Inflammatory macrophage (primary cell): ENCODE results near the gene PRKAB1.
"Not testable (repeated sequence)": the region's sequence is repeated elsewhere in the genome, so short reads cannot be mapped to it uniquely, and the experiment has no call there.

ENCODE experiments used
- DNase-seq, 2 donors: peaks; one replicate each; pipeline ENCODE4 v3.0.0-alpha.2; 2020 to 2022

PRKAB1 gene

DNA sequence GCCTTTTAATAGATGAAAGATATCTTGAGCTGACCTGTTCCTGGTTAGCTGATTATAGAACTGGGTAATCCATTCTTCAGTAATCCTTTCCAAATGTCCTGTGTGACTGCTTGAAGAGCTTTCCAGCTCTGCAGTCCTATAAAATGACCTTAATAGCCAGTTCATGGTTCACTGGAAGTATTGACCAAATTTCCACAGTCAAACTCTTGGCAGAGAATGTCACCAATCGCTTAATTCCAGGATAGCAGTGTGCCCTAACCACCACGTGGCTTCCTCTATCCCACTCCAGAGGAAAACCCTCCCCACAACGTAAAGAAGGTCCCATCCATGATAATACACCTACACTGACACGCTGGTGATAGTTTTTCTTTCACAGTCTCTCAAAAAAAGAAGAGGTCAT is 17.4 kb downstream of the PRKAB1 start:
- DNase-seq, result no peak

DNA sequence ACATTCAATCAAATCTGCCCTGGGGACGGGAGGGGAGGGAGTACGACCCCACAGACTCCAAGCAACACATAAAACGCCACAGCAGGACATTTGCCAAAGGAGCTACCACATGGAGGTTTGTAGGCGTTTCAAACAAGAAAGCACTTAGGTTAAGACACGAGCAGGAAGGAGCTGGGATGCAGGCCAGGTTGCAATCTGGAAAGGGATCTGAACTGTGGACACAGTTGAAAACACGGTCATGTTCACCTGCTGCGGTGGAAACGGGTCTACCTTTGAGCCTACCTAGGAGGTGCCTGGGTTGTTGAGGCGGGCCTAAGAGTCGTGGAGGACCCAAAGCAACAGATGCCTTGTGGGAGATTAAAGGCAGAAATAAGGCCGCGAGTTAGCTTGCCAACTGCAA is 18.4 kb downstream of the PRKAB1 start:
- DNase-seq, result no peak

DNA sequence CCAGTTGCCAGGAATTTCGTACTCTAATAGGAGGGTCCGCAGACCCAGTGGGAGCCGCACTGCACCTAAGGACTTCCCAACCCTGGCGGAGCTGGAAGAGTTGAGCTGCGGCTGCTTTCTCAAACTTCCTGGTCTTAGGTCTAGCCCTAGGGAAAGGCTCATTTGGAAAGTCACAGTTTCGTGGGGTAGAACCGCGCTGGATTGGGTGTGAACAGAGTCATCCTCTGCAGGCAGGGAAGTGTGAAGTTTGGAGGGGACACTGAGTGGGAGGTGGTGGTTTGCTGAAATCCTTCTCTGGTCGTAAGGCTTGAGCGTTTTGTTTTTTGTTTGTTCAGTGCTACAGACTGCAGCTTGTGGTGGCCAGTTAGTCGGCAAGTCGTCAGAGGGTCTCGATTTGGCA is 18.8 kb downstream of the PRKAB1 start:
- no peak for DNase-seq

GRCh38 chr12:119687406-119687805 is 19.5 kb downstream of the PRKAB1 start:
- no peak for DNase-seq

GRCh38 chr12:119687879-119688278 is 19.9 kb downstream of the PRKAB1 start:
- no peak for DNase-seq

DNA sequence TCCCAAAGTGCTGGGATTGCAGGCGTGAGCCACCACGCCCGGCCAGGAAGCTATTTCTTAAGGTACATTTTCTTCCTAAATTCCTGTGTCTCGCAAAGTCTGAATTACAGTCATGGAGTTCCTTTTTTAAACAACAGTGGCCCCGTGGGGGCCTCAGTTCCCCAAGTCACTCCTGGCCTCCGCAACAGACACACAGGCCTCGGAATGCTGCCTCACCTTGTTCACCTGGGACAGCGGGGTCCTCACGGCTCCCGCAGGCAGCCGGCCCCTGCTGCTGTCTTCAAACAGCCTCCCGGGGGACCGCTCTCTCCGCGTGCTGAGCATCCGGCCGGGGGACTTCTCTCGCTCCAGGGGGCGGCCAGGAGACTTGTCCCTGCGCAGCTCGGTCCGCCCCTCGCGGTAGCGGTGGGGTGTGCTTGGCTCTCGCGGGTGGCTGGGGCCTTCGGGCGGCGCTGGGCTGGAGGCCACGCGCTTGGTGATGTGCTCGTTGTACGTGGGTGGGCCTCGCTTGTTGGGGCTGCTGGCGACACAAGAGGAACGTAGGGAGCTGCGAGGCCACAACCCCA is 22.1 kb downstream of the PRKAB1 start:
- DNase-seq, result no peak

- DNase-seq, result no peak
Observed at GRCh38 chr12:119691202-119691810, 23.4 kb downstream of the PRKAB1 start.

GRCh38 chr12:119692410-119692809 is 24.5 kb downstream of the PRKAB1 start:
- no peak for DNase-seq

GRCh38 chr12:119692997-119693396 is 25.1 kb downstream of the PRKAB1 start:
- DNase-seq, result no peak

GRCh38 chr12:119693511-119693910 is 25.6 kb downstream of the PRKAB1 start:
- DNase-seq, result no peak

- DNase-seq, result no peak
Observed at GRCh38 chr12:119694111-119694510, 26.2 kb downstream of the PRKAB1 start.

DNA sequence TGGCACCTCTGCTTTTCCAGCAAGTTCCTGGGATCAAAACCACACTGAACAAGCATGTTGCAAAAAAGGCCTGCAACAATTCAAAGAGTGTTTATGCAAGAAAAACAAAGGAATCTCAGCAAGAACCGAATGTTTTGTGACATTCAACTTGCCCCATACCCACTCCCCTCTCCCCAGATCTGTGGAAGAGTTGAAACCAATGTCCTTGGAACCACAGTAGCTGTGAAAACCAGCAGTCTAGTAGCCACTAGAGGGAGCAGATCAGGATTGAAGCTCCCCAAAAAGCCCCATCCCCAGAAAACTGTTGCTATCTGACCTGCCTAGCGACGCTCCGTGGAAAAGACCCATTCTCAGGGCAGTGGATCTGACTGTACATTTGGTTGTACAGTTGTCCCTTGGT is 27.1 kb downstream of the PRKAB1 start:
- DNase-seq, result no peak

GRCh38 chr12:119696943-119697342 is 29.0 kb downstream of the PRKAB1 start:
- DNase-seq, result no peak

DNA sequence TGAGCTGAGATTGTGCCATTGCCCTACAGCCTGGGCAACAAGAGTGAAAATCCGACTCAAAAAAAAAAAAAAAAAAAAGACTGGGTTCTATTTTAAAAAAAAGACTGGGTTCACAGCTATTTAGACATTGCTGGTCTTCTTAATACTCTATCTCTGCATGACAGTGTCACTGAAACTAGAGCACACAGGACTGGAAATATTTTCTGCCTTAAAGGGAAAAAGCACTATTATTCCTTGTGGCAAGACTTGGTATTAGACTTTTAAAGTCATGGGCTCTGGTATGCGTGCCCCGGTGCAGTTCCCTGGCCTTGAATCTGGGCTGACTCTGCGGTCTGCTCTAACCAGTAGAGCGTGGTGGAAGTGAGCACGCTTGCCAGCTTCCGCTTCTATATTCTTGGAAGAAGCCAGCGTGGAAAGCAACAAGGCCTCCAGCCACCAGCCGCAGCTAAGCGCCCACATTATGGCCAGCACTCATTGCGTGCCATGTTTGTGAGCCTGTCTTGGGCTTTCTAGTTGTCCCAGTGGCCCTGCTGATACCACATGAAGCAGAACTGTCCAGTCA is 31.3 kb downstream of the PRKAB1 start:
- no peak for DNase-seq

GRCh38 chr12:119700078-119700477 is 32.1 kb downstream of the PRKAB1 start:
- no peak for DNase-seq

DNA sequence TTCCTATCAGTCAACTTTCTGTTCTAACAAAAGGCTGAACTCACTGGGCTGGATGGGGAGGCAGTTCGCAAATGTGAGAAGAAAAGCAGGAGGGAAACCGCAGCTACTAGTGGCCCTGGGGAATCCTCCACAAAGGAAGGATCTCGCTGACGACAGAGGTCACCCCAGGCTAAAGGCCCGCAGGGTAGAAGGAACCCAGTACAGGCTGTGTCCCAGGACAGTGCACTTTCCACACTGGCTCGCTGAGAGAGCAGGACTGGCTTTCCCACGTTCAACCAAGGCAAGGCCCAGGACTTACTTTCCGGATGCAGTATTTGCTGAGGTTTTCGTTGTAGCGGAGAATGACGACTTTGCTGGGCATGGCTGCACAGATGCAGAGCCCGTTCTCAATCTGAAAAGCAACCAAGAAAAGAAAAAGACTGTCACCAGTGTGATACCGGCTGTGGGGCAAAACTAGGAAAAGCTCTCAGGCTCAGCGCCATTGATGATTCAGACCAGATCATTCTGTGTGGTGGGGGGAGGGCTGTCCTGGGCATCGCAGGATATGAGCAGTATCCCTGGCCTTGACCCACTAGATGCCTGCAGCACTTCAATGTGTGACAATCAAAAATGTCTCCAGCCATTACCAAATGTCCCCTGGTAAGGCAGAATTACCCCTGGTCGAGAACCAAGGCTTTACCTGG is 36.3 kb downstream of the PRKAB1 start:
- DNase-seq, result no peak

DNA sequence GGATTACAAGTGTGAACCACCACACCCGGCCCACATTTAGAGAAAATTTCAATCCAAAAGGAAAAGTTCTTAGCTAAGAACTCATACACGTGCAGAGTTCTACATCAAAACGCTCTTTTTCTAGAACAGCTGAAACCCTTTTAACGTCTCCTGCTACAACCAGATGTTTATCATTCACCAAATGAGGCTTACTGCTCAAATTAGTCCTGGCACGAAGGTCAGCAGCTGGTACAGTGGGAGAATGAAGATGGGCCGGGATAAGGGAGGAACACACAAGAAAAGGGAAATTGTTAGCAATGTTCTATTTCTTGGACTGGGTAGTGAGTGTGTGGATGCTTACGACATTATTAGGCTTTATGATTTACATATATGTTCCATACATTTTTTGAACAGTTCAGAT is 37.2 kb downstream of the PRKAB1 start:
- no peak for DNase-seq

GRCh38 chr12:119706427-119706826 is 38.5 kb downstream of the PRKAB1 start:
- not testable (repeated sequence) for DNase-seq

DNA sequence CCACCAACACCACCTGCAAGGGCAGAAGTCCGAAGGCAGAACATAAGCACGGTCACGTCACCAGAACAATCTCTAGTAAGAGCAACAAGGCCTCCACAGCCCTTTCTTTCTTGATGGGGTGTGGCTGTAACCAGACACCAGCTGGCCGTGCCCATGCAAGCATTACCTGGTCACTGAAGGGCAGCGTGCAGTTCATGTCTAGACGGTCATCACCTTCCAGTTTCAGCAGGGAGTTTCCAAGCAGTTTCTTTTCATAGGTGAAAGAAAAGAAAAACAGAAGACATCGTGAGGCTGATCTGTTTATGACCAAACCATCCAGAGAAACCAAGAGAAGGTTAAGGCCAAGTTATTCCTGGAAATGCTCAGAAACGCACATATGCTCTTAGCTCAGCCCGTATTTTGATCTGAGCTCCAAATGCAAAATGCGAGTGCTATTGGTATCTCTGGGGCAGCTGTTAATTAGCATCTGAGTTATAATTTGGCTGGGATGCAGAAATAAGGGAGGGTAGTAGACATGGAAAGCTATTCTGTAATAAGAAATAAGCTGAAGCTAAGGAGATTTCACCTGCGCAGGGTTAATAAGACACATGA is 42.5 kb downstream of the PRKAB1 start:
- no peak for DNase-seq

GRCh38 chr12:119710965-119711551 is 43.1 kb downstream of the PRKAB1 start:
- no peak for DNase-seq

DNA sequence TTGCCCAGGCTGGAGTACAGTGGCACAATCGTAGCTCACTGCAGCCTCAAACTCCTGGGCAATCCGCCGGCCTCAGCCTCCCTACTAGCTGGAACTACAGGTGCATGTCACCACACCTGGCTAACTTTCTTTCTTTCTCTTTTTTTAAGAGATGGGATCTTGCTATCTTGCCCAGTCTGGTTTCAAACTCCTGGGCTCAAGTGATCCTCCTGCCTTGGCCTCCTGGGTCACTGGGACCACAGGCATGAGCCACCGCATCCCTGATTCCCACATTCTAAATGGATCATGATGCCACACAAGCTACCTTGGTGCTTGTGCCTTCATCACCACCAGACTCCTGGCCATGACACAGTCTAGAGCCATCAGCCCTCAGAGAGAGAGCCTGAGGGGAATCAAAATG is 43.8 kb downstream of the PRKAB1 start:
- no peak for DNase-seq

DNA sequence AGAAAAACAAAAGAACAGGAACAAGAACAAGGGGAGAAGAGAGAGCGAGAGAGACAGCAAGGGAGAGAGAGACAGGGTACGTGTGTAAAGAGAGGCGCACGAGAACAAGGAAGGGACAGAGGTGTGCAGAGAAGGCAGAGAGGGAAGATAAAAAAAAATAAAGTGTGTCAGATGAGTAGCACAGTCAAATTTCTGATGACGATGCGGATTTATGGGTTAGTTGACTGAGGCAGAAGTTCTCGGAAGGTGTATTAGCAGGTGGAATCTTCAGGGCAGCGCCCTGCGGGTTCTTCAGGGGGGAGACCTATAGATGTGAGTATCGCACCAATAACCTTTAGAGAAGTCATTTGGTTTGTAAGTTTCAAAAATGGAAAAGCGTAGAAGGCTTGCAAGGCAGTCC is 44.8 kb downstream of the PRKAB1 start:
- DNase-seq, result no peak

DNA sequence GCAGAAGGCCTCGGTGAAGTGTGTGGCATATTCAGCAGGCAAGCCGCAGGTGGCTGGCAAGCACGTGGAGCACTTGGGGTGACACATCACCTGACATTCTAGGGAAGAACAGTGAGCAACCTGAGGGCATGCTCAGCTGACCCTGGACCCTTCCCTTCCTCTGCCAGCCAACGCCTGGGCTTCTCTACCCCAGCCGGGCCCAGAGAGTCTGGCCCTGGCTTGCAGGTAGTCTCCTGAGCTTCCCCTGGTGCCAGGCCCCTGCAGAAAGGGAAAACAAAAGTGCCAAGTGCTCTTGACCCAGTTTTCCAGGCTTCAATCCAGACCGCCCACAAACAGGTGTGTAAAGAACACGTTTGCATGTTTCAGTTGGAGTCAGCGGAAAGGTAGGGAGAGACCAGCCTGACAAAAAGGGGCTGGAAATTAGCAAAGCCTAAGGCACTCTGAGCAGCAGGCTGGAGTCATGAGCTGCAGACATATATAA is 45.7 kb downstream of the PRKAB1 start:
- no peak for DNase-seq
